Thyroid gland (tissue), 4 donors: ENCODE measurements around the gene PSD2.

Source experiments
- CTCF ChIP-seq, 6 experiments: fragments of 200-600 bp in 3 of 6; fragments of 450-650 bp in 3 of 6; sonication (generic) in 3 of 6; IDR thresholded peaks; one replicate each; pipeline ENCODE4 v1.5.1; 2016 to 2019; ENCODE audit warnings: antibody characterized with exemption in 6 of 6, mild to moderate bottlenecking in 2 of 6, inconsistent platforms in 1 of 6, moderate library complexity in 1 of 6
- POLR2A ChIP-seq, 2 donors: fragments of 450-650 bp; IDR thresholded peaks; one replicate each; pipeline ENCODE4 v1.6.1; 2017; ENCODE audit warnings: antibody characterized with exemption in 2 of 2, mild to moderate bottlenecking in 2 of 2, moderate library complexity in 1 of 2

GRCh38 chr5:139763930-139764791 is 31.4 kb upstream of the PSD2 start:
- no peak for TF ChIP-seq CTCF (IDR thresholded peaks at IDR 0.05)
- no peak for TF ChIP-seq POLR2A (IDR thresholded peaks at IDR 0.05)
